ENCODE measurements around the gene ERN2.

The ERN2 gene

GRCh38 chr16:23687034-23687808 lies 25.8 kb downstream of the ERN2 start:
- DNase-seq (ENCODE audit: low read depth), result no peak

GRCh38 chr16:23683487-23683886 lies 29.5 kb downstream of the ERN2 start:
- DNase-seq (ENCODE audit: low read depth), result no peak

GRCh38 chr16:23682181-23682580 lies 30.8 kb downstream of the ERN2 start:
- DNase-seq (ENCODE audit: low read depth), result no peak

GRCh38 chr16:23679986-23680336 lies 33.1 kb downstream of the ERN2 start:
- DNase-seq (ENCODE audit: low read depth), result no peak

DNA sequence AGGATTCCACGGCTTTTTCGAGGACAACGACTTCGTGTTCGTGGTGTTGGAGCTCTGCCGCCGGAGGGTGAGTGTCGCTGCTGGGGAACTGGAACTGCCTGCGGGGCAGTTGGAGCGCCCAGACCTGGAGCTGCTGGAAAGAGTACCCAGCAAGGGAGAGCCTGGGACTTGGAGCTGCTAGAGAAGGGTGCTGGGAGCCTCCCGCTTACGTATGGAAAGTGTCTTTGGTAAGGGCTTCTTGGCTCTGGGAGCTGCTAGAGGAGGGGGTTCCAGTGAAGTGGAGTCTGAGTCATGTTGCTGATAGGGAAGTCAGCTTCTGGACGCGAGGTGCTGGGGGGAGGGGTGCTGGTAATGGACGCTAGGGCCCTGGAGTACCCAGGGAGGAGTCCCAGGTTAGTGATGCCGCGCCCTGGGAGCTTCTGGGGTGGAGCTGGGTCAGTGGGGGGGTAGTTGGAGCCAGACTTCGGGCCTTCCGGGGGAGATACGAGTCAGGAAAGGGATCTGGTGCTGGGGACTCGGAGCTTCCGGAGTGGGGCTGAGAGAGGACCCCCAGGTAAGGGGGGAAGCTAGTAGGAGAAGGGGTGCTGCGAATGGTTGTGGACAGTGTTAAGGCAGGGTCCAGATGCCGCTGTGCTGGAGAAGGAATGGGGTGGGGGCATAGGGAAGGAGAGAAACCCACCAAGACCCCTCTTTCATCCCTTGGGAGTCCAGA lies 33.6 kb downstream of the ERN2 start:
- DNase-seq (ENCODE audit: low read depth), result no peak

DNA sequence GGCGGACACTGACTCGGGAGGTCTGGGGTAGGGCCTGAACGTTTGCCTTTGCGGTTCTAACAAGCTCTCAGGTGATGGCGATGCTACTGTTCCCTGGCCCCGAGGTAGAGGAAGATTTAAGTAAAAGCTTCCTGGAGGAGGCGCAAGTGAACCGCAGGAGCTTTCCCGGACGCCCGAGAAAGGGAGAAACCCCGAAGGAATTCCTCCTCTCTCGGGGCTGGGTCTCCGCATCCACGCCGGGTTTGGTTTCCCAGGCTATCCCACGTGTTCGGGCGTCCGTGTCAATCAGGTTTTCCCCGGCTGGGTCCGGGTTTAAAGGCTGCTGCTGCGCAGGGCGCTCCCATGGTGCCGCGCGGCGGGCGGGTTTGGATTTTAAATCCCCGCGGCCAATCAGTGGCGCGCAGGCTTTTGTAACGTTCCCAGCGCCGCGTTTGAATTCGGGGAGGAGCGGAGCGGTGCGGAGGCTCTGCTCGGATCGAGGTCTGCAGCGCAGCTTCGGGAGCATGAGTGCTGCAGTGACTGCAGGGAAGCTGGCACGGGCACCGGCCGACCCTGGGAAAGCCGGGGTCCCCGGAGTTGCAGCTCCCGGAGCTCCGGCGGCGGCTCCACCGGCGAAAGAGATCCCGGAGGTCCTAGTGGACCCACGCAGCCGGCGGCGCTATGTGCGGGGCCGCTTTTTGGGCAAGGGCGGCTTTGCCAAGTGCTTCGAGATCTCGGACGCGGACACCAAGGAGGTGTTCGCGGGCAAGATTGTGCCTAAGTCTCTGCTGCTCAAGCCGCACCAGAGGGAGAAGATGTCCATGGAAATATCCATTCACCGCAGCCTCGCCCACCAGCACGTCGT lies 34.4 kb downstream of the ERN2 start, which contains the start of gene PLK1:
PLK1 (plus strand) TSS at position 460 of the 844 bp plus-strand sequence; CDS start at position 504, 44 bp downstream.
- DNase-seq (ENCODE audit: low read depth), result peak; percentile 48

DNA sequence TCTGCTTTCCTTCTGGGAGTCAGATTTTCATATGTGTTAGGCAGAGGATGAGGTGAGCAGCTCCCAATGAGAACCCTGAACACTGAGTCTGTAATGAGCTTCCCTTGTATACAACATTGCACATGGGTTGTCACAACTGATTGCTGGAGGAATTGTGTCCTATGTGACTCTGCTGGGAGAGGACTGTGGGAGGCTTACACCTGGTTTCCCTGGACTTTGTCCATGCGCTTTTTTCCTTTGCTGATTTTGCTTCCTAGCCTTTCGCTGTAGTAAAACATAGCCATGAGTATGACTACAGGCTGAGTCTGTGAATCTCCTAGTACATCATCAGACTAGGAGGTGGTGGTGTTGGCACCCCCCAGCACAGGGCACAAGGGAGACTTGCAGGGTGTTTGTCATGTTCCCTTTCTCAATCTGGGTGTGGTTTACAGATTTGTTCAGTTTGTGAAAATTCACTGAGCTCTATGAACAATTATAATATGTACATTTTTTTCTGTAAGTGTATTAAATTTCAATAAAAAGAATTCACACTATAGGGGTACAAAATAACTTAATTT lies 36.0 kb downstream of the ERN2 start:
- DNase-seq (ENCODE audit: low read depth), result no peak

- no peak for DNase-seq (ENCODE audit: low read depth)
These were observed 38.9 kb downstream of the ERN2 start for GRCh38 chr16:23673971-23674614.

DNA sequence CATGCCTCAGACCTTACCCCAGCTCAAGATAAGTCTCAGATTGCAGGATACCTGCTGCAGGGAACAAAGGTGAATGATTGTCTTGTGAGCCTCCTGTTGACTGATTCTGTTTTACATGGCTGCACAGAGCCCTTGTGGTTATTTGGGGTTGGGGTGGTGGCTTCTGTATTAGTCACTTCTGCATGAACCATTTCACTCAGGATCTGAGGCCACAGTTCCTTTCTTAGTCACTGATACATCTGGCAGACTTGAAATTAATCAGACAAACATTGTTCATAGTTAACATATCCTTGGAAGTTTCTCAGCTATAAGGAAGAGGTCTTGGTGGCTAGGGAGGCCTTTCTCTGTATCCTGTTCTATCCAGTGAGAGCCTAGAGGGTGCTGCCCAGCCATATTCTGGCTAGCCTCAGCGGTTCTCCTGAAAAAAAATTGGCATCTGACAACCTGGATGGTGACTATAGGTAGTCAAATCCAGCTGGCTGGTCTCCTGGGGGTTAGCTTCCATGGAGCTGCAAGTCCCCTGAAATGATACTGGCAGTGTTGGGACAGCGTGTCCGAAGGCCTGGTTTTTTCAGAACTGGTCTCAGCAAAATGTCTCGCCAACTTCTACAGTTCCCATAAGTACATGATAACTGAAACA lies 42.8 kb downstream of the ERN2 start:
- DNase-seq (ENCODE audit: low read depth), result no peak

GRCh38 chr16:23668873-23669272 lies 44.1 kb downstream of the ERN2 start:
- no peak for DNase-seq (ENCODE audit: low read depth)

GRCh38 chr16:23668225-23668624 lies 44.8 kb downstream of the ERN2 start:
- no peak for DNase-seq (ENCODE audit: low read depth)

- no peak for DNase-seq (ENCODE audit: low read depth)
These were observed 45.7 kb downstream of the ERN2 start for GRCh38 chr16:23667355-23667659.

DNA sequence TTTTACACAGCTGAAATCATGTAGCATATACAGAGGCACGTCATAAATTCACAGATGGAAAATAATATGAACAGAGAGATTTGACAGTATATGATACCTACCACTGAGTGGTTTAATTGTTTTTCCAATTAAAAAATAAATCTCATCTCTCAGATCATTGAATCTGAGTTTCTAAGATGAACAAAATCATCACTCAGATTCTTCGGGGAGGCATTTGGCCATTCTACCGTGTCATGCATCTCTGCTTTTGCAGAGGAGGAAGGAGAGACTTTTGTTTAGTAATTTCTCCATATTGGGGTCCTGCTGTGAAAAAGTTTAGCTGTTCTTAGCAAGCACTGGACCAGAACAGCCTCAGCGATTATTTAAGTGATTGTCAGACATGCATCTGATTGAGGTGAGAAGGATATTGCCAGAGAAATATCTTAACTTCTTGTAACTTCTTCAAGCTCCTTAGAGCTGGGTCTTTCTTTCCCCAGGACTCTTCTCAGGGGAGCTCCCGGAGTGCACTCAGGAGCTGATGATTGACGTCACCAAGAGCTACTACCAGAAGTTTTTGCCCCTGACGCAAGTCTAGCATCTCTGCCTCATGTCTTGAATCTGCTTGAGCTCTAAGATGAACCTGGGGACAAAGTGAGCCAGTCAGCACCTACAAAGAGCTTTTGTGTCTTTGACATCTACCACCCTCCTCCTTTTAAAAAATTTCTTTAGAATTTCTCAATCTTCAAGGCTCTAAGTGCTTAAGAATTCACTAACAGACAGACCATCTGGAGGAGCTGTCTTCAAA lies 46.3 kb downstream of the ERN2 start:
- no peak for DNase-seq (ENCODE audit: low read depth)

GRCh38 chr16:23663918-23664317 lies 49.1 kb downstream of the ERN2 start:
- no peak for DNase-seq (ENCODE audit: low read depth)

DNA sequence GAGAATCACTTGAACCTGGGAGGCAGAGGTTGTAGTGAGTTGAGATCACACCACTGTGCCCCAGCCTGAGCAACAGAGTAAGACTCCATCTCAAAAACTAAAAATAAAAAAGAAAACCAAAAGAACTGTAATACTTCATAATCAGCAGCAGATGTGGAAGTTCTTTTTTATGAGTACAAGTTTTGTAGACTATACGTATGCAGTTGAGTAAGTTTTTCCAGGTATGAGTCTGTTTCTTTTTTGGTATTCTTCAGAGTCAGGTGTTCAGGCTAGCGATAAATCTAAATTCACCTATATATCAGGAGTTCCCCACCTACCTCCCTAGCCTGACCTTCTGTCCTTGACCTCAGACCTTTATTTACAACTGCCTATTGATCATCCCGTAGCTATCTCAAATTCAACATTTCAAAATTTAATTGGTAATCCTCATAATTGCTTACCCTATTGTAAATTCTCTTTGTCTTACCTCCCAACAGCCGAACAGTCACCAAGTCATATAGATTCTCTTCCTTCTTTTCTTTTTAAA lies 61.0 kb downstream of the ERN2 start:
- DNase-seq (ENCODE audit: low read depth), result no peak

- no peak for DNase-seq (ENCODE audit: low read depth)
These were observed 62.2 kb downstream of the ERN2 start for GRCh38 chr16:23650674-23651416.

DNA sequence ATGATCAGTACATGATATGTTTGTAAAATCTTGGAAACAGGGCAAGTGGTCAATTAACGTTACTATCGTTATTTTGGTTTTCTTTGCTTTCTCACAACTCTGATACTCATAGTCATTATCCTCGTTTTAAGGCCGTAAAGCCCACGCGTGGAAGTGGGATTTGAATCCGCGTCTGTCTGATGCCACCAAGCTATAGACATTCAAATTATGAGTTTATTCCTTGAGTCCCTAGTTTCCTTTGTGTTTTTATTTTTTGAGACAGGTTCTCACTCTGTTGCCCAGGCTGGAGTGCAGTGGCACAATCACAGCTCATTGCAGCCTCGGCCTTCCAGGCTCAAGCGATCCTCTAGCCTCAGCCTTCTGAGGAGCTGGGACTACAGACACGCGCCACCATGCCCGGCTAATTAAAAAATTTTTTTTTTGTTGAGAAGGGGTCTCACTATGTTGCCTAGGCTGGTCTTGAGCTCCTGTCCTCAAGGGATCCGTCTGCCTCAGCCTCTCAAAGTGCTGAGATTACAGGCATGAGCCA lies 70.7 kb downstream of the ERN2 start:
- DNase-seq (ENCODE audit: low read depth), result no peak

GRCh38 chr16:23640931-23641765 lies 71.9 kb downstream of the ERN2 start, which contains the start of the genes DCTN5 and PALB2:
Gene DCTN5 (plus strand): TSS chr16:23641466. CDS start chr16:23641543, 77 bp downstream.
Gene PALB2 (minus strand): TSS chr16:23641310. CDS start chr16:23641157, 153 bp downstream.
- peak; percentile 80 for DNase-seq (ENCODE audit: low read depth)

All from stimulated activated CD8-positive, alpha-beta memory T cell treated with anti-CD3 and anti-CD28 coated beads, Interleukin-12 subunit alpha, Interleukin-12 subunit beta, amount 100 ng/mL, for 4 hours (primary cell).